Endodermal cell (in vitro differentiated cells): ENCODE data around the gene S100B. TPM values are rescaled to one million over a fixed set of nuclear protein-coding genes. Genes with fewer than 3 reads are reported as not detected.

Source experiments
- DNase-seq: peaks from one replicate; pipeline ENCODE4 v3.0.0-alpha.2; 2017
- H3K27ac ChIP-seq: 2 replicates; pipeline ENCODE4 v1.5.1; 2013; ENCODE audit warnings: mild to moderate bottlenecking, low read depth, low read length, moderate library complexity
- H3K27me3 ChIP-seq: 2 replicates; pipeline ENCODE4 v1.6.1; 2013; ENCODE audit warnings: mild to moderate bottlenecking, low read length, moderate library complexity; ENCODE audit not compliant: insufficient read depth, control insufficient read depth, poor library complexity, severe bottlenecking
- H3K36me3 ChIP-seq: 2 replicates; pipeline ENCODE4 v1.7.0; 2013; ENCODE audit warnings: mild to moderate bottlenecking, low read length, moderate library complexity; ENCODE audit not compliant: control insufficient read depth, insufficient read depth
- H3K4me1 ChIP-seq: one replicate; pipeline ENCODE4 v1.7.0; 2013; ENCODE audit warnings: low read length; ENCODE audit not compliant: control insufficient read depth, insufficient read depth
- H3K4me3 ChIP-seq: 2 replicates; pipeline ENCODE4 v1.5.1; 2013; ENCODE audit warnings: mild to moderate bottlenecking, low read length, moderate library complexity
- H3K9ac ChIP-seq: 2 replicates; pipeline ENCODE4 v1.6.1; 2013; ENCODE audit warnings: mild to moderate bottlenecking, low read length, moderate library complexity; ENCODE audit not compliant: poor library complexity, severe bottlenecking; ENCODE audit errors: extremely low read depth
- H3K9me3 ChIP-seq: 2 replicates; pipeline ENCODE4 v1.6.1; 2013; ENCODE audit warnings: mild to moderate bottlenecking, low read length, moderate library complexity; ENCODE audit not compliant: control insufficient read depth
- H3K27ac Mint-ChIP-seq: 2 replicates; pipeline ENCODE4 v1.8.0; 2020; ENCODE audit warnings: mixed read lengths
- H3K27me3 Mint-ChIP-seq: 2 replicates; pipeline ENCODE4 v1.8.0; 2021; ENCODE audit warnings: mild to moderate bottlenecking, mixed read lengths; ENCODE audit not compliant: insufficient read depth
- H3K36me3 Mint-ChIP-seq: 2 replicates; pipeline ENCODE4 v1.8.0; 2020; ENCODE audit warnings: low read depth, mixed read lengths
- H3K4me1 Mint-ChIP-seq: 2 replicates; pipeline ENCODE4 v1.8.0; 2020; ENCODE audit warnings: mixed read lengths
- H3K4me3 Mint-ChIP-seq: 2 replicates; pipeline ENCODE4 v1.8.0; 2020; ENCODE audit warnings: mild to moderate bottlenecking, moderate library complexity, mixed read lengths
- H3K9me3 Mint-ChIP-seq: 2 replicates; pipeline ENCODE4 v1.8.0; 2020; ENCODE audit warnings: mild to moderate bottlenecking, mixed read lengths
- WGBS, 2 experiments: methylation state at CpG; one replicate each; pipeline versions ENCODE4 v1.1.5 to v1.1.7; 2013; ENCODE audit warnings: missing lambda C conversion rate in 2 of 2, mixed read lengths in 1 of 2; ENCODE audit not compliant: insufficient coverage in 1 of 2, insufficient read length in 1 of 2; 5-methylcytosine and 5-hydroxymethylcytosine counted together
- total RNA-seq, 2 donors: library from RNA; stranded (reverse); fragmentation: NEBNext Ultra II Directional in 1 of 2; extraction: Animal tissue kit (Norgen Biotek cat#: 25700) in 1 of 2; gene quantifications; 2 replicates in 1 of 2; 3 replicates in 1 of 2; pipeline ENCODE4 v1.2.1, GENCODE V29; 2021
- TF ChIP-seq, protein P1 (sequence below): fragments of 200-600 bp; sonication (generic); conservative IDR thresholded peaks from 2 replicates; pipeline ENCODE4 v1.5.0; 2021; ENCODE audit warnings: antibody characterized with exemption, mild to moderate bottlenecking

The S100B gene
- total RNA-seq, 2 donors from 2014 or later = not detected

DNA sequence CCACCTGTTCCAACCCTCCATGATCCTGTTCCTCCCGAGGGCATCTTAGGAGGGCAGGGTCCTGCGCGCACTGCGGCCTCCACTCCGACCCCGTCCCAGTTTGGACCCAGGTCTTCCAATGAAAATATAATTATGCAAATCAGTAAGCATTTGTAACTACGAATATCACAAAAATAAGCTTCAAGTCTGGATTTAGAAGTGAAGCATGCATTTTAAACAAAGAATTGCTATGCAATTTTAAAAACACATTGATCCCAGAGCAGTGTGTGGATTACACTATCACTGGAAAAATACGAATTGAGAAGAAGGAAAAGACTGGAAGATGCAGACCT, 31.3 kb upstream of the S100B start:
- Histone ChIP-seq H3K4me3 (peak overlapping the region; percentile 93), H3K27me3 (no peaks in the 10 kb centered on the region), H3K9me3 (no peaks in the 10 kb centered on the region), H3K4me1 (peaks cover 5% of the 10 kb centered on the region), H3K36me3 (peaks cover 25% of the 10 kb centered on the region), H3K27ac (no peak overlapping the region), H3K9ac (peak overlapping the region; percentile 82)
- no peaks in the 10 kb centered on the region for H3K9me3 Mint-ChIP-seq
- peak overlapping the region; percentile 89 for H3K27ac Mint-ChIP-seq
- 14 to 23% methylated on average over 3 to 8 of the region's 8 CpGs for WGBS, 2 experiments
- peaks cover 14% of the 10 kb centered on the region for H3K4me1 Mint-ChIP-seq
- H3K27me3 Mint-ChIP-seq = no peaks in the 10 kb centered on the region
- TF ChIP-seq, protein P1, sequence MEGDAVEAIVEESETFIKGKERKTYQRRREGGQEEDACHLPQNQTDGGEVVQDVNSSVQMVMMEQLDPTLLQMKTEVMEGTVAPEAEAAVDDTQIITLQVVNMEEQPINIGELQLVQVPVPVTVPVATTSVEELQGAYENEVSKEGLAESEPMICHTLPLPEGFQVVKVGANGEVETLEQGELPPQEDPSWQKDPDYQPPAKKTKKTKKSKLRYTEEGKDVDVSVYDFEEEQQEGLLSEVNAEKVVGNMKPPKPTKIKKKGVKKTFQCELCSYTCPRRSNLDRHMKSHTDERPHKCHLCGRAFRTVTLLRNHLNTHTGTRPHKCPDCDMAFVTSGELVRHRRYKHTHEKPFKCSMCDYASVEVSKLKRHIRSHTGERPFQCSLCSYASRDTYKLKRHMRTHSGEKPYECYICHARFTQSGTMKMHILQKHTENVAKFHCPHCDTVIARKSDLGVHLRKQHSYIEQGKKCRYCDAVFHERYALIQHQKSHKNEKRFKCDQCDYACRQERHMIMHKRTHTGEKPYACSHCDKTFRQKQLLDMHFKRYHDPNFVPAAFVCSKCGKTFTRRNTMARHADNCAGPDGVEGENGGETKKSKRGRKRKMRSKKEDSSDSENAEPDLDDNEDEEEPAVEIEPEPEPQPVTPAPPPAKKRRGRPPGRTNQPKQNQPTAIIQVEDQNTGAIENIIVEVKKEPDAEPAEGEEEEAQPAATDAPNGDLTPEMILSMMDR = no peak
- H3K4me3 Mint-ChIP-seq = peak overlapping the region; percentile 86
- H3K36me3 Mint-ChIP-seq = peaks cover 36% of the 10 kb centered on the region
- no peak for DNase-seq

DNA sequence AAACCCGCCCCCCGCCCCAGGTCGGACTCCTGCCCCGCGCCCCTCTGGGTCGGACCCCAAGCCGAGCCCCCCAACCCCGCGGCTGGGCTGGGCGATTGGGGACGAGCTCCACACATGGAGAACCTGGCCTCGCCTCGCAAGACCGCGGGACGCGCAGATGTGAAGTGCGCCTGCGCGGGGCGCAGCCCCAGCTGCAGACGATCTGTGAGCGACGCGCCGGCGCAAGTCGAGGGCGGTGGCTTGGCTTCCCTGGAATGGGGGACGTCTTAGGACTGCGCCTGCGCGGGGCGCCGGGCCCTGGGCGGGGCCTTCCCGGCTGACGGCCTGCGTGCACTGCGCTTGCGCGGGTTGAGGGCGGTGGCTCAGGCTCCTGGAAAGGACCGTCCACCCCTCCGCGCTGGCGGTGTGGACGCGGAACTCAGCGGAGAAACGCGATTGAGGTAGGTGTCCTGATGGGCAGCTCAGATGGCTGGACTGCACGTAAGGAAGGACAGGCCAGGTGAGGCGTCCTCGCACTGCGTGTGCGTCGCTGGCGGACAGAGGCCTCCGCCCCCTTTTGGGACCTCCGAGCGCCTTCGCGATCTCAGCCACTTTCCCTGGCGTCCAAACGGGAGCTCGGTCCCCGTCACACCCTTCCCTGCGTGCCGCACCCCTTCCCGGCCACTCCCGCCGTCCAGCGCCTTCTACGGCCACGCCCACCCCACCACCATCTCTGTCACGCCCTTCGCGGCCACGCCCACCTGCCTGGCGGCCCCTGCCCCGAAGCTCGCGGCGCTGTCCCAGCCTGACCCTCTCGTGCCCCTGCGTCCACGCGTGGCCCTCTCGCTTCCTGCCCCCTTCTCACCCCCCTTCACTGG, 30.7 kb upstream of the S100B start, which contains the start of gene PRMT2:
Gene PRMT2 (plus strand): TSS at position 351 of the 857 bp plus-strand sequence. CDS start 1,278 bp downstream, outside the sequence.
- Mint-ChIP-seq H3K4me3 (peak within 1 kb of the TSS; percentile 86), H3K27me3 (no peaks in the 10 kb centered on the region), H3K4me1 (peaks cover 14% of the 10 kb centered on the region), H3K36me3 (peaks cover 30% of the 10 kb centered on the region), H3K27ac (peak within 1 kb of the TSS; percentile 95), H3K9me3 (no peaks in the 10 kb centered on the region)
- Histone ChIP-seq H3K9me3 (no peaks in the 10 kb centered on the region), H3K4me1 (peaks cover 5% of the 10 kb centered on the region), H3K27ac (peak within 1 kb of the TSS; percentile 96), H3K4me3 (peak within 1 kb of the TSS; percentile 93), H3K27me3 (no peaks in the 10 kb centered on the region), H3K9ac (peak within 1 kb of the TSS; percentile 82), H3K36me3 (peaks cover 19% of the 10 kb centered on the region)
- TF ChIP-seq, protein P1 = no peak
- WGBS, 2 experiments = 0 to 1% methylated on average over 35 to 90 of the region's 90 CpGs
- DNase-seq = peak; percentile 99

DNA sequence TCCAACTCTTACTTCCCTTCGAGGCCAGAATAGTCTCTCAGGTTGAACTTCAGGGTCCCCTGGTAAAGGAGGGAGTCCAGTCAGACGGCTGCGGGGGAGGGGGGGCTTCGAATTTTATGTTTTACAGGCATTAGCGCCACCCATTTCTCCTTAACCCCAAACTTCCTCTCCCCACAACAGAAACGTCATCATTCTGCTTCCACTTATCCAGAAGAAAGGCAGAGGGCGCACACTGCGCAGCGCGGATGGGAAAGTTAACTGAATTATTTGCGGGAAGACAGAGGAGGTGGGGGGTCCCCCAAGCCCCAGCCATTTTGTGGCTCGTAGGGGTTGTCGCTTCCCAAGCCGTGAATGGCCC, 30.1 kb upstream of the S100B start:
- Histone ChIP-seq H3K4me3 (peak overlapping the region; percentile 93), H3K9me3 (no peaks in the 10 kb centered on the region), H3K27ac (peak overlapping the region; percentile 96), H3K36me3 (peaks cover 15% of the 10 kb centered on the region), H3K27me3 (no peaks in the 10 kb centered on the region), H3K4me1 (peaks cover 5% of the 10 kb centered on the region), H3K9ac (peak overlapping the region; percentile 82)
- TF ChIP-seq, protein P1 = peak; percentile 30
- H3K4me3 Mint-ChIP-seq = peak overlapping the region; percentile 86
- H3K27ac Mint-ChIP-seq = peak overlapping the region; percentile 95
- WGBS, 2 experiments = 9 to 19% methylated on average over 6 to 13 of the region's 14 CpGs
- H3K27me3 Mint-ChIP-seq = no peaks in the 10 kb centered on the region
- H3K9me3 Mint-ChIP-seq = no peaks in the 10 kb centered on the region
- peaks cover 14% of the 10 kb centered on the region for H3K4me1 Mint-ChIP-seq
- DNase-seq = no peak
- H3K36me3 Mint-ChIP-seq = peaks cover 24% of the 10 kb centered on the region
